Activated T-cell treated with anti-CD3 and anti-CD28 coated beads for 4 hours (primary cell): ENCODE measurements around the gene AOC1.

ENCODE experiments used
- DNase-seq: peaks from one replicate; pipeline ENCODE4 v3.0.0-alpha.2; 2020

Gene AOC1

DNA sequence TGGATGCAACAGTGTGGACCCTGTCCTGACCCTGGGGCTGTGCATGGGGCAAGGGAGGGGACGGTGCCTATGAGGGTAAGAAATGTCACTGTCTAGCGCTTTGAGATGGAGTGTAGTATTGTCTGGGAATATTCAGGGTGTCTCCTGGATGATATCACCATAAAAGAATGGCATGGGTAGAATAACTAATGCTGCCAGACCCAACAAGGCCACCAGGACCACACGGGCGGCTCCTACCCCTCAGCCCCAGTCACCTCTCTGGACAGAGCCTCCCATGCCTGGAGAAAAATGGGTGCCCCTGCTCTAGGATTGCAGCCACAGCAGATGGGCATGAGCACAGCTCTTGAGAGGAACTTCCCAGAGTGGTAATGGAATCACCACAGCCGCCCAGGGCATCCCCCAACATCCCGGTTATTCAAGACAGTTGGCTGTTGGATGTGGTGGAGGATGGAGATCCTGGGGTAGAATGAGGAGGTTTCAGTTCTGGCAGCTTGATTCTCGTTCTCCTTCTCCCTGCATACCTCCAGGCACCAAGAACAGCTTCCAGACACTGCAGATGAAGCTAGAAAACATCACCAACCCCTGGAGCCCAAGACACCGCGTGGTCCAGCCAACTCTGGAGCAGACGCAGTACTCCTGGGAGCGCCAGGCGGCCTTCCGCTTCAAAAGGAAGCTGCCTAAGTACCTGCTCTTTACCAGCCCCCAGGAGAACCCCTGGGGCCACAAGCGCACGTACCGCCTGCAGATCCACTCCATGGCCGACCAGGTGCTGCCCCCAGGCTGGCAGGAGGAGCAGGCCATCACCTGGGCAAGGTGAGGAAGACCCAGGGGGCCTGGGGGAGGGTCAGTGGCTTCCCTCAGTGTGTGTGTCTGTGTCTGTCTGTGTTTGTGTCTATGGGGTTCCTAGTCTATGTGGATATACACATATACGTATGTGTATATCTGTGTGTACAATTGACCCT, 6.2 kb downstream of the AOC1 start:
- DNase-seq, result no peak

DNA sequence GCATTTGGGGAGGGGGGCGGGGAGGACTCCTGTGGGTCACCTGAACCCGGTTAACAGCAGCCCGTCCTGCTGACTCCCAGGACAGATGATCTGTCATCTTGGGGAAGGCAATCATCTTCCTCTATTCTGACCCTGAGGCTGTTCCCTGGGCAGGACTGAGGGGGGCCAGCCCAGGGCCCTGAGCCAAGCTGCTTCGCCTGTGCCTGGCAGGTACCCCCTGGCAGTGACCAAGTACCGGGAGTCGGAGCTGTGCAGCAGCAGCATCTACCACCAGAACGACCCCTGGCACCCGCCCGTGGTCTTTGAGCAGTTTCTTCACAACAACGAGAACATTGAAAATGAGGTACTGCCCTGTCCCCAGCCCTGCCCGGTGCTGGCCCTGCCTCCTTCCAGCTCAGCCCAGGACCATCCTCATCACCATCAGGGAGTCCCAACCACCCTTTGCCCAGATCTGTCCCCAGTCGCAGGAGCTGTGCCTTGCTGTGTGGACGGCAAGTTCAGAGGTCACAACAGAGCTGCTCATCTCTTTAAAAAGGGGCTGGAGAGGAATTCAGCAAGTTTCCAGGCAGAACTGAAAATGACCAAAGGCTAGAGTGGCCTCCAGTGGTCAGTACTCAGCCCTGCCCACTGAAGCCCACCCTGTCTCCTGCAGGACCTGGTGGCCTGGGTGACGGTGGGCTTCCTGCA, 8.1 kb downstream of the AOC1 start:
- no peak for DNase-seq

- no peak for DNase-seq
Observed at GRCh38 chr7:150860978-150861295, 8.6 kb downstream of the AOC1 start.

DNA sequence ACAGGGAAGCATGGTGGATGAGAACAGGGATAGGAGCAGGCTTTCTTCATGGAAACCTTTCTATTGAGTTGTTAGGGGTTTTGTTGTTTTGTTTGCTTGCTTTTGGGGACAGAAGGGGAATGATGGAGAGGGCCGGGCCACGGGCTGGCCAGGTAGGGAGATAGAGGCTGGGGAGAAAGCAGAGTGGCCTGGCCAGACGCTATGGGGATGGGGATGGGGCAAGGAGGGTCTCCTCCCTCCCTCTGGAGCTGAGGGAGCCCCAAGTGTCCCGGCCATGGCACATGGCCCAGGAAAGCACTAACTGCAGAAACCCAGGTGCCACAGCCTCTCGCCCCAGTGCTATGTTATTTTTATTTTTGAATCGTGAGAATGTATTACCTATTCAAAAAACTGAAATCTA, 10.0 kb downstream of the AOC1 start:
- no peak for DNase-seq

DNA sequence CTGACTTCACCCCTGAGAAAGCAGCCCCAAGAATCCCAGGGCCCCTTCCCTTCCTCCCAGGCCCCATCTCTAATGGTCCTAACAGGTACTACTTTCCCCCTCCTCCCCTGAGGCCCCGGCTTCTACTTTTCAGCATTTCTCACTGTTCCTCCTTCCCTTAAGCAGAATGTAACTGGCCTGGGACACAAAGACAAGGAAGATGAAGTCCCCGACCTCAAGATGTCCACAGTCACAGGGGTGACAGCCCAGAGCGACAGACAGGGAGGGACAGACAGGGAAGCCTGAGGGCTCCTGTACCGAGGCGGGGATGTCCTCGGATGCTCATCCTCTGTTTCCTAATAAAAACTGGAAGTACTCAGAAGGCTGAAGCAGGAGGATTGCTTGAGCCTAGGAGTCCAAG, 11.6 kb downstream of the AOC1 start:
- no peak for DNase-seq

DNA sequence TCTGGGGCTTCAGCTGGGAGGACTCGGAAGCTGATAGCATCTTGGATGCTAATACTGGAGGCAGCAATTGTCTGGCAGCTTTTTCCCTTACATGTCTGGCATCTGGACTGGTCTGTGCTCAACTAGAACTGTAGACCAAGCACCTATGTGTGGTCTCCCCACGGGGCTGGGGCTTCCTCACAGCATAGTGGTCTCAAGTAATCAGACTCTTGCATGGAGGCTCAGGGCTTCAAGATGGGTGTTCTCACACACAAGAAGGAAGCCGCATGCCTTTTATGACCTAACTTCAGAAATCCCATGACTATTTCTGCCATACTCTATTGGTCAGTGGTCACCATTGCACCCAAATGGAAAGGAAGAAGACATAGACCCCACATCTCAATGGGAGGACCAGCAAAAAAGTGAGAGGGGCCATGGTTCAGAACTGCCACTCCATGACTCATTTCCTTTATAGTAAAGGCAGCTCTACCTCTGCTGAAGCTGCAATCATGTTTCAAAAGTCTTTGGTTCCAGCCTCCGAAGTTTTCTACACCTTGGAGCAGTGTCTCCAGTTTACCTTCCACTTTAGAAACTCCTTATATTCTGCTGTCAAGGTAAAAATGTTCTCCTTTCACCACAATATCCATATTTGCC, 14.7 kb downstream of the AOC1 start:
- DNase-seq, result no peak

- DNase-seq, result no peak
Observed at GRCh38 chr7:150867605-150868004, 15.3 kb downstream of the AOC1 start.

- DNase-seq, result no peak
Observed at GRCh38 chr7:150869467-150869866, 17.1 kb downstream of the AOC1 start.

DNA sequence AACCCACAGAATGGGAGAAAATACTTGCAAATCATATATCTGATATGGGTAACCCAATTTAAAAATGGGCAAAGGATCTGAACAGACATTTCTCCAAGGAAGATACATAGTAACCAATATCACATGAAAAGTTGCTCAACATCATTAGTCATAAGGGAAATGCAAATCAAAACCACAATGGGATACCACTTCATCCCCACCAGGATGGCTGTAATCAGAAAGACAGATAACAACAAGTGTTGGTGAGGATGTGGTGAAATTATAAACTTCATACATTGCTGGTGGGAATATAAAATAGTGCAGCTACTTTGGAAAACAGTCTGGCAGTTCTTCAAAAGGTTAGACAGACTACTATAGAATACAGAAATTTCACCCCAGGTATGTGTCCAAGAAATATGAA, 19.3 kb downstream of the AOC1 start:
- no peak for DNase-seq

- no peak for DNase-seq
Observed at GRCh38 chr7:150874401-150875198, 22.3 kb downstream of the AOC1 start.

- DNase-seq, result no peak
Observed at GRCh38 chr7:150875791-150876190, 23.5 kb downstream of the AOC1 start.

GRCh38 chr7:150876817-150877526, 24.7 kb downstream of the AOC1 start:
- DNase-seq, result peak; percentile 34

DNA sequence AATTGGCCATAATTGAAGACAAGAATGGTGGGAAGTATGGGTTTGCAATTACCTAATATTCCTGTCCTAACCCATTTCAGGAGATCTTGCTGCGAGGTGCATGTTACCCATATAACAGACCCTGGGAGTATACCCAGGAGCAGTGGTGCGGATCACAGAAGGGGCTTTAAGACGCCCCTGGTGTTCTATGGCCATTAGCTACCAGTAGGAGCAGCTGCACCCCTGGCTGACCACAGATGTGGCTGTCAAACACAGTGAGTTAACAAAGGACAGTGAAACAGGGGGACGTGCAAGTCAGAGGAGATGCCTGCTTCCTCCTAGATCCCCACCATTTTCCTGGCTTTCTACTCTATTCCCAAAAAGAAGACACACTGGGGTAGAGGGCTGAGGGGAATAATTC, 25.2 kb downstream of the AOC1 start:
- DNase-seq, result no peak

DNA sequence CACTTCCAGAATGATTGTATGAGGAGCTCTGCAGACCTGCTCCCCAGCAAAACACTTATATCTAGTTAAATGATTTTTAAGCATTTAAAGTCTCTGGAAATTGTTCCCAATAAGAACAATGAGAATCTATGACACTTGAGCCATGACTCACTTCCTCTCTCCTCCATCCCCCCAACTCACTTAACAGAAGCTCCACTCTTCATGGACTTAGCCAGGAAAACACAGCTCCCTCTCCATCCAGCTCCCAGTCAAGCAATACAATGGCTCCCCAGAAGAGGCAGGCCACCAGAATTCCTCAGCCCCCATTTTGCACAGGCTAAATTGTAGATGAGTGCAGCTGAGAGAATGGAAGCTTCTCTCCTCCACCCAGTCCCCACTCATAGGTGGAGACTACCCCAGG, 27.0 kb downstream of the AOC1 start:
- no peak for DNase-seq

GRCh38 chr7:150881189-150881588, 28.9 kb downstream of the AOC1 start:
- no peak for DNase-seq

DNA sequence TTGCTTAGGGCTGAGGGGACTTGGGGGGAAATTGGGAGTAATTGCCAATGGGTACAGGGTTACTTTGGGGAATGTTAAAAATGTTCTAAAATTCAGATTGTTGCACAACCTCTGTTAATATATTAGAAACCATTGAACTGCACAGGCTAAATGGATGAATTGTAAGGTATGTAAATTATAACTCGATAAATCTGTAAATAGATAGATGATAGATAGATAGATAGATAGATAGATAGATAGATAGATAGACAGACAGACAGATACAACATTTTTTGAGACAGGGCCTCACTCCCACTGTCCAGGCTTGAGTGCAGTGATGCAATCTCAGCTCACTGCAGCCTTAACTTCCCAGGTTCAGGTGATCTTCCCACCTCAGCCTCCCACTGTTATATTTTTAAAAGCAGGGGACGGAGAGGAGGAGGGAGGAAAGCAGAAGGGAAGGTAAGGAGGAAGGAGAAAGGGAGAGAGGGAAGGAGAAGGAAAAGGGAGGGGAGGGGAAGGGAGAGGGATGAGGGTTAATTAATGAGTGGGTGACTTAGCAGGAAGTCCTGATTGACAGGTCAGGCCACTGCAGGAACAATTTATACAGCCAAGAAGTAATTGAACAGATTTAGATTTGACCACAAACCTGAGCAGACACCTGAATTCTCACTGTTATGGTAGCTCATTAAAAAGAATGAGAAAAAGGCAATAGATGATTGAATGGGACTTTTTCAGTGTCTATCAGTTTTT, 38.7 kb downstream of the AOC1 start:
- no peak for DNase-seq

DNA sequence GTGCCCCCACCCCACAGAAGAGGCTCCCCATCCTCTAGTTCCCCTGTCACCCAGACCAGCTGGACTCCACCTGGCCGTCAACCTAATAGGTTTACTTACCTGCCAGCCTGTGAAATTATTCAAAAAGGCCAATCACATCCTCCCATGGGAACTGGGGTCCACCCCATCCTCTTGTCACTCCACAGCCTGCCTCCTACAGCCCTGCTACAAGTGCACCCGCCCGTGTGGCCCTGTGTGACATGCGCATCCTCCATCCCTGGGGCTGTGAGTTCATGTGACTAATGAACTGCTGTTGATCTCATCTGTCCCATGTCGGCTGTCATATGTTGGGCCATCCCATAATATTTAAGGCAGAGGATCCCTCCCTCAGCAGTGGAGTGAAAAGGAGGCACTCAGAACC, 39.4 kb downstream of the AOC1 start:
- DNase-seq, result no peak

- no peak for DNase-seq
Observed at GRCh38 chr7:150895809-150896208, 43.5 kb downstream of the AOC1 start.

DNA sequence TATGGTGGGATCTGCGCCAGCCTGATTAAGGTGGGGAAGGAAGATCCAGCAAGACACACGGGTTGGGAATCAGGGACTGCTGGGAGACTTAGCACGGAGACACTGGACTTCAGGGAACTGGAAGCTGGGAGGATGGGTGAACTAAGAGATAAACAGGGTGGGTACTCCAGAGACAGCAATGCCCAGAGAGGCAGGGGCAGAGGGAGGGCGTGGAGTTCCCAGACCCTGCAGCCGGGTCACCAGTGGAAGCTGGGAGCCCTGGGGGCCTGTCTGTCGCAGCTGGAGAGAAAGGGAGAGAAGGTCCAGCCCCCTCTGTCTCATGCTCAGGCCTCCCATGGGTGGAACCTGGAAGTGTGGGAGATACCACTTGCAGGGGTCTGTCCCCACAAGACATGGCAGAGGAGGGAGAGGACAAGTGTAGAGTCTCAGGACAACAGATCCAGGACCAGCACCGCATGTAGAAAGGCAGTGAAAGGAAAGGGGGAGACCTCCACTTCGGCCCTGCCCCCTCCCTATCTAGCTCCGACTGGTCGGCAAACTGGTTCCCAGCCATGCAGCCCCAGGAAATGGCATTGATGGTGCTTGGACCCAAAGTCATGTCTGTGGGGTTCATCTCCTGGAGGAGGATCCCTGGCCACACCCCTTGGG, 44.4 kb downstream of the AOC1 start:
- no peak for DNase-seq

- no peak for DNase-seq
Observed at GRCh38 chr7:150897502-150898474, 45.5 kb downstream of the AOC1 start.
